Common myeloid progenitor, CD34-positive (primary cell): ENCODE measurements around the gene DCAF7.

ENCODE experiments used
- CTCF ChIA-PET: fragments of 350-600 bp; sonication (Branson Sonifier 250); formaldehyde crosslinking; loops from one replicate; lab custom pipeline; 2021; ENCODE audit warnings: antibody characterized with exemption; lab: Charles Lee
- POLR2A ChIA-PET: fragments of 350-600 bp; sonication (Branson Sonifier 250); formaldehyde crosslinking; loops from one replicate; lab custom pipeline; 2021; ENCODE audit warnings: antibody characterized with exemption; lab: Charles Lee
- DNase-seq, 3 donors: peaks; one replicate each; pipeline versions ENCODE4 v3.0.0 to v3.0.0-alpha.2; 2013
- H3K27ac ChIP-seq, 2 experiments: 1 replicate in 1 of 2; 2 replicates in 1 of 2; pipeline ENCODE4 v1.7.0; 2013; ENCODE audit warnings: inconsistent platforms in 2 of 2, low read length in 2 of 2, mild to moderate bottlenecking in 2 of 2, low read depth in 1 of 2, moderate library complexity in 1 of 2; ENCODE audit not compliant: severe bottlenecking in 2 of 2, insufficient read depth in 1 of 2, poor library complexity in 1 of 2
- H3K27me3 ChIP-seq, 5 experiments: replicated peaks in 2 of 5; 1 replicate in 3 of 5; 2 replicates in 2 of 5; pipeline versions ENCODE4 v1.6.1 to v1.7.0; 2013; ENCODE audit warnings: low read length in 4 of 5, mild to moderate bottlenecking in 2 of 5, moderate library complexity in 2 of 5, inconsistent platforms in 1 of 5; ENCODE audit not compliant: insufficient read depth in 5 of 5, control insufficient read depth in 4 of 5
- H3K36me3 ChIP-seq, 4 experiments: 1 replicate in 2 of 4; 2 replicates in 2 of 4; pipeline versions ENCODE4 v1.6.1 to v1.7.0; 2013; ENCODE audit warnings: low read length in 3 of 4, control low read depth in 1 of 4, mild to moderate bottlenecking in 1 of 4; ENCODE audit not compliant: control insufficient read depth in 4 of 4, insufficient read depth in 4 of 4
- H3K4me1 ChIP-seq, 4 experiments: 1 replicate in 3 of 4; 2 replicates in 1 of 4; pipeline versions ENCODE4 v1.6.1 to v1.7.1; 2013; ENCODE audit warnings: low read length in 3 of 4, mild to moderate bottlenecking in 3 of 4, control low read depth in 1 of 4, inconsistent platforms in 1 of 4, moderate library complexity in 1 of 4; ENCODE audit not compliant: control insufficient read depth in 4 of 4, insufficient read depth in 4 of 4; ENCODE audit errors: control extremely low read depth in 1 of 4
- H3K4me3 ChIP-seq, 7 experiments: 1 replicate in 4 of 7; 2 replicates in 3 of 7; pipeline versions ENCODE4 v1.5.1 to v1.7.0; 2013; ENCODE audit warnings: mild to moderate bottlenecking in 7 of 7, low read length in 6 of 7, moderate library complexity in 6 of 7, inconsistent platforms in 2 of 7, low read depth in 2 of 7, control low read depth in 1 of 7; ENCODE audit not compliant: insufficient read depth in 4 of 7, control insufficient read depth in 1 of 7; ENCODE audit errors: extremely low read depth in 1 of 7
- H3K9me3 ChIP-seq, 5 experiments: 1 replicate in 4 of 5; 2 replicates in 1 of 5; pipeline versions ENCODE4 v1.6.1 to v1.7.1; 2013; ENCODE audit warnings: low read length in 4 of 5, mild to moderate bottlenecking in 2 of 5, inconsistent platforms in 1 of 5, low read depth in 1 of 5, moderate library complexity in 1 of 5; ENCODE audit not compliant: control insufficient read depth in 4 of 5, insufficient read depth in 2 of 5; ENCODE audit errors: control extremely low read depth in 1 of 5
- WGBS: methylation state at CpG from one replicate; pipeline ENCODE4 v1.1.5; 2013; ENCODE audit not compliant: insufficient coverage; 5-methylcytosine and 5-hydroxymethylcytosine counted together

Gene DCAF7

GRCh38 chr17:63526861-63527260, 23.4 kb upstream of the DCAF7 start:
- 100% methylated on average over 4 of the region's 5 CpGs for WGBS
- ChIA-PET CTCF (interaction anchor here (0.7 to 1.3 kb wide), 3 partner anchors 11 to 85 kb away, joined by 3 to 4 read pairs (median 3); no protein-coding TSS in a partner anchor), POLR2A (no interaction called here)
- H3K27ac ChIP-seq, result no peak overlapping the region
- no peaks in the 10 kb centered on the region for H3K36me3 ChIP-seq
- H3K4me1 ChIP-seq, result peaks cover 0 to 4% (median 3%) of the 10 kb centered on the region in 4 experiments
- peaks cover 2 to 33% (median 7%) of the 10 kb centered on the region in 5 experiments for H3K27me3 ChIP-seq
- no peak for DNase-seq
- H3K9me3 ChIP-seq, result no peaks in the 10 kb centered on the region
- H3K4me3 ChIP-seq, result no peak overlapping the region

- ChIA-PET POLR2A (no interaction called here), CTCF (no interaction called here)
- H3K27me3 ChIP-seq, result peaks cover 2 to 31% (median 7%) of the 10 kb centered on the region in 5 experiments
- 95% methylated on average over 6 of the region's 9 CpGs for WGBS
- DNase-seq, result no peak
- no peak overlapping the region for H3K4me3 ChIP-seq
- H3K27ac ChIP-seq, result no peak overlapping the region
- no peaks in the 10 kb centered on the region for H3K9me3 ChIP-seq
- no peaks in the 10 kb centered on the region for H3K36me3 ChIP-seq
- H3K4me1 ChIP-seq, result peaks cover 0 to 3% (median 2%) of the 10 kb centered on the region in 4 experiments
Measured at GRCh38 chr17:63528183-63528582, 22.1 kb upstream of the DCAF7 start.

- Histone ChIP-seq H3K4me1 (no peaks in the 10 kb centered on the region), H3K36me3 (no peaks in the 10 kb centered on the region), H3K4me3 (no peak overlapping the region), H3K27ac (no peak overlapping the region), H3K9me3 (no peaks in the 10 kb centered on the region), H3K27me3 (peaks cover 2 to 14% (median 4%) of the 10 kb centered on the region in 5 experiments)
- no peak for DNase-seq
- ChIA-PET POLR2A (interaction anchor here (0.6 kb wide), 1 partner anchor 32 kb away, joined by 4 read pairs; no protein-coding TSS in a partner anchor), CTCF (no interaction called here)
- WGBS, result 97% methylated on average over 17 of the region's 26 CpGs
Measured at GRCh38 chr17:63529711-63530556, 20.3 kb upstream of the DCAF7 start.

GRCh38 chr17:63530557-63531021, 19.7 kb upstream of the DCAF7 start:
- peaks cover 0 to 9% (median 3%) of the 10 kb centered on the region in 5 experiments for H3K27me3 ChIP-seq
- H3K4me1 ChIP-seq, result no peaks in the 10 kb centered on the region
- no peaks in the 10 kb centered on the region for H3K9me3 ChIP-seq
- no peak overlapping the region for H3K27ac ChIP-seq
- CTCF ChIA-PET, result no interaction called here
- WGBS, result 98% methylated on average over 3 of the region's 3 CpGs
- no peaks in the 10 kb centered on the region for H3K36me3 ChIP-seq
- POLR2A ChIA-PET, result no interaction called here
- no peak overlapping the region for H3K4me3 ChIP-seq
- no peak for DNase-seq

GRCh38 chr17:63531022-63531965, 19.0 kb upstream of the DCAF7 start:
- ChIA-PET POLR2A (no interaction called here), CTCF (no interaction called here)
- Histone ChIP-seq H3K9me3 (no peaks in the 10 kb centered on the region), H3K27ac (no peak overlapping the region), H3K36me3 (no peaks in the 10 kb centered on the region), H3K4me3 (no peak overlapping the region), H3K4me1 (no peaks in the 10 kb centered on the region), H3K27me3 (peaks cover 0 to 6% (median 3%) of the 10 kb centered on the region in 5 experiments)
- WGBS, result 98% methylated on average over 8 of the region's 10 CpGs
- no peak for DNase-seq

GRCh38 chr17:63533433-63534077, 16.7 kb upstream of the DCAF7 start:
- peaks cover 0 to 18% (median 6%) of the 10 kb centered on the region in 5 experiments for H3K27me3 ChIP-seq
- no peak overlapping the region for H3K4me3 ChIP-seq
- CTCF ChIA-PET, result no interaction called here
- no peaks in the 10 kb centered on the region for H3K36me3 ChIP-seq
- no peak overlapping the region for H3K27ac ChIP-seq
- POLR2A ChIA-PET, result no interaction called here
- no peak for DNase-seq
- H3K4me1 ChIP-seq, result peaks cover 0 to 9% (median 8%) of the 10 kb centered on the region in 4 experiments
- no peaks in the 10 kb centered on the region for H3K9me3 ChIP-seq
- WGBS, result 98% methylated on average over 20 of the region's 20 CpGs
